ENCODE measurements around the gene ATP6AP2.

DNA sequence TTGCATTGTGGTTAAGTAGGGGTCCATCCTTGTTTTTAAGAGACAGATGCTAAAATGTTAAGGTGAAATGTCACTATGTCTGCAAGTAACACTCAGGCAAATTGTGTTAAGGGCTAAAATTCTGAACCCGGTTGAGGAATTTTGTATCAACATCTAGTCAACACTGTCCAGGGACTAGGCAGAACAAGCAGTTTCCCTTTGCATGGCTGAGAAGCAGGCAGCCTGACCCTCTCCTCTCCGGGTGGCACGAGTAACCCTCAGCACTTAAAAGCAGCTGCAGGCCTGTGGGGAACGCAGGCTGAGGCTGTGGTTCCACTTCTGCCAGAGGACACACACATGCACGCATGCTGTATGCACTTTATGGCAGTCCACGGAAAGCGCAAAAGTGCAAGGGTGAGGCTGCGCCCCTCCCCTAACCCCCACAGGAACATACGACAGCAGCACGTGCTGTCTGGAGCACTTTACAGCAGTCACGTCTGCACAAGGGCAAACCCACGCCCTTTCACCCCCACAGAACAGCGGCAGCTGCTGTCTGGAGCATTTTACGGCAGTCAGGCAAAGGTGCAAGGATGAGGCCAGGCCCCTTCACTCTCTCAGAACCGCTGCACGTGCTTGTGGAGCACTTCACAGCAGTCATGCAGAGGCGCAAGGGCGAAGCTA is 41.8 kb downstream of the ATP6AP2 start:
- TF ChIP-seq, protein P1, sequence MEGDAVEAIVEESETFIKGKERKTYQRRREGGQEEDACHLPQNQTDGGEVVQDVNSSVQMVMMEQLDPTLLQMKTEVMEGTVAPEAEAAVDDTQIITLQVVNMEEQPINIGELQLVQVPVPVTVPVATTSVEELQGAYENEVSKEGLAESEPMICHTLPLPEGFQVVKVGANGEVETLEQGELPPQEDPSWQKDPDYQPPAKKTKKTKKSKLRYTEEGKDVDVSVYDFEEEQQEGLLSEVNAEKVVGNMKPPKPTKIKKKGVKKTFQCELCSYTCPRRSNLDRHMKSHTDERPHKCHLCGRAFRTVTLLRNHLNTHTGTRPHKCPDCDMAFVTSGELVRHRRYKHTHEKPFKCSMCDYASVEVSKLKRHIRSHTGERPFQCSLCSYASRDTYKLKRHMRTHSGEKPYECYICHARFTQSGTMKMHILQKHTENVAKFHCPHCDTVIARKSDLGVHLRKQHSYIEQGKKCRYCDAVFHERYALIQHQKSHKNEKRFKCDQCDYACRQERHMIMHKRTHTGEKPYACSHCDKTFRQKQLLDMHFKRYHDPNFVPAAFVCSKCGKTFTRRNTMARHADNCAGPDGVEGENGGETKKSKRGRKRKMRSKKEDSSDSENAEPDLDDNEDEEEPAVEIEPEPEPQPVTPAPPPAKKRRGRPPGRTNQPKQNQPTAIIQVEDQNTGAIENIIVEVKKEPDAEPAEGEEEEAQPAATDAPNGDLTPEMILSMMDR (IDR thresholded peaks at IDR 0.05; ENCODE audit: low read depth, low read length, poor library complexity, severe bottlenecking): no peak
- no peak for TF ChIP-seq EZH2phosphoT487 (IDR thresholded peaks at IDR 0.05; ENCODE audit: borderline replicate concordance, low read length)
